Stimulated activated CD4-positive, alpha-beta T cell treated with anti-CD3 and anti-CD28 coated beads, Interleukin-12 subunit alpha, Interleukin-12 subunit beta, amount 100 ng/mL, for 48 hours (primary cell): ENCODE results near the gene LCT.
A peak's percentile ranks its signal among the peaks of the same experiment; 100 is the strongest.
"Not testable (repeated sequence)": the region's sequence is repeated elsewhere in the genome, so short reads cannot be mapped to it uniquely, and the experiment has no call there.

ENCODE experiments used
- DNase-seq, 3 donors: peaks; one replicate each; pipeline ENCODE4 v3.0.0-alpha.2; 2020; ENCODE audit warnings: low read depth in 2 of 3, low spot score in 1 of 3

The LCT gene

DNA sequence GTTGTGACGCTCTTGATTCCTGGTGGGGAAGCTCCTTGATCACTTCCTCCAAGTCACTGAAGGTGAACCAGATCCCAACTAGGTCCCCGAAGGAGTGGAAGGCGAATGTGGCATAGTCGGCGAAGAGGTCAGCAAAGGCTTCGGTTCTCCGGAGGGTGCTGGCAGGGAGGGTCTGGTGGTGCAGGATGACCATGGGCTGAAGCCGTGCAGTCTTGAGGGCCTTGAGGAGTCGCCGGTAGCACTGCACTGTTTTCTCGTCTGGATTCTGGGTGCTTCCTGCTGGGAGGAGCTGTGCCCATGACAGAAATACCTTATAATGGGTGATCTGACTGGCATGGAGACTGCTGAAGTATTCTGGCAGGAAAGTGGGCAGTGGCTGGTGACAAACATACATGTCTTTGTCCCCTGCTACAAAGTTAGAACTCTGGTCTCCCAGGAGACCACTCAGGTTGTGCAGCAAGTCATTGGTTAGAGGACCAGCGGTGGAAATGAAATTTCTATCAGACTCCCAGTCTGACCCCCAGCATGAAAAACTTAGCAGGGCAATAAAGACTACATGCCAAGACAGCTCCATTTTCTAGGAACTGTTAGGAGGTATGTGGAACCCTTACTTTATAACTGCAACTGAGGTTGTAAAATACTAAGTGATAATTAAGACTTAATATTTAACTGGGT, at the start of gene LCT:
TSS of gene LCT (minus strand) at position 589 of the 675 bp plus-strand sequence. CDS start at position 574, 15 bp downstream.
- DNase-seq: no peak

DNA sequence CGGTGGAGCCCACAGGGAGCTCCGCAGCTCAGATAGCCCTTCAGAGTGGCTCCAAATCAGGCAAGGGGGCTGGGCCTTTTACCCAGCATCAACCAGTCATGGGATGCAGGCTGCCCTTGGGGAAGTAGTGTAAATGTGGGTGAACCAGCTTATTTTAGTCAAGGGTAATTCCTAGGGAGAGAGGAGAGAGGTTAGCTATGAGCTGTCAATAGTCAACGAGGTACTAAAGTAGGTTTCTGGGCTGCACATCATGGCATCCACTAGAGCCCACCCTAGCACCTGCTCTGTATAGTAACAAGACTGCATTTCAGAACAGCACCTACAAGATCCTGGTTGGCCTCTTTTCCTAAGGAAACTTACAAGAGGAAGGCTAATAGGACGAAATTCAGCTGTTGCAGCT, 48.7 kb upstream of the LCT start:
- DNase-seq: no peak

DNA sequence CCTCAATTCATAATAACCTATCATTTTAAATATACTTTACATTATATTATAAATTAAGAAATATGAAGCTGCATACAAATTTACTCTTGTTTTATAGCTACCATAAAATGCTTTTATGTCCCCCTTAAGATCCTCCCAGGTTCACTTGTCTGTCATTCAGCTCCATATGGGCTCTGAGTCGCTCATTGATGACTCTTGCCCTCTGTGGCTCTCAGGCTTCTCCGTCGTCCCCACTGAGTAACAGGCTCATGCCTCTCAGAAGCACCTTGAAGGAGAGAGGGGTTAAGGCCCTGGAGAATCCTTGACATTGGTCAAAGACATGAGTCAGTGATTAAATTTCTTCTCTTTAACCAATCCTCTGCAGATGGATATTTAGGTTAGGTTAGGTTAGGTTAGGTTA, 45.4 kb upstream of the LCT start:
- no peak for DNase-seq

DNA sequence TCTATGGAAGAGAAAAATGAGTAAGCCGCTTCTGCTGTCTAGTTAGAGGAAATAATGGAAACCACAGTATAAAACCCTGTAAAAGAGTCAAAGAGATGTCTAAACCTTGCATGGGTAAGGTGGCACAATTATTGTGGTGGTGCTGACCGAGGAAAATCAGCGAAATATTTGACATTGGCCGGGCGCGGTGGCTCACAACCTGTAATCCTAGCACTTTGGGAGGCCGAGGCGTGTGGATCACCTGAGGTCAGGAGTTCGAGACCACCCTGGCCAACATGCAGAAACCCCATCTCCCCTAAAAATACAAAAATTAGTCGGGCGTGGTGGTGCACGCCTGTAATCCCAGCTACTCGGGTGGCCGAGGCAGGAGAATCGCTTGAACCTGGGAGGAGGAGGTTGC, 39.8 kb upstream of the LCT start:
- DNase-seq: not testable (repeated sequence)

GRCh38 chr2:135876066-135876711, 39.2 kb upstream of the LCT start, which contains the start of gene MCM6:
MCM6 (minus strand) TSS chr2:135876443; CDS start chr2:135876365, 78 bp downstream.
- peak; percentile 99 for DNase-seq

- DNase-seq: peak; percentile 55 to 72 (median 68)
Observed at GRCh38 chr2:135875491-135876065, 38.6 kb upstream of the LCT start.

DNA sequence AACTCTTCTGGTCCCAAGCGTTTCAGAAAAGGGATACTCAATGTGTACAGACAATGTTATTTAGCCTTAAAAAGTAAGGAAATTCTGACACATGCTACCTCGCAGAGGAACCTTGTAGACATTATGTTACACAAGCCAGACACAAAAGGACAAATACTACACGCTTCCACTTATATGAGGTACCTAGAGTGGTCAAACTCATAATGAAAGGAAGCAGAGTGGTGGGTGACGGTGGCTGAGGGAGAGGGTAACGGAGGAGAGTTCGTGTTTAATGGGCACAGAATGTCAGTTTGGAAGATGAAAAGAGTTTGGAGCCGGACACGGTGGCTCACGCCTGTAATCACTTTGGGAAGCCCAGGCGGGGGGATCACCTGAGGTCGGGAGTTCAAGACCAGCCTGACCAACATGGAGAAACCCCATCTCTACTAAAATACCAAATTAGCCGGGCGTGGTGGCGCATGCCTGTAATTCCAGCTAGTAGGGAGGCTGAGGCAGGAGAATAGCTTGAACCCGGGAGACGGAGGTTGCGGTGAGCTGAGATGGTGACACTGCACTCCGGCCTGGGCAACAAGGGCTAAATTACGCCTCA, 37.9 kb upstream of the LCT start:
- no peak for DNase-seq

DNA sequence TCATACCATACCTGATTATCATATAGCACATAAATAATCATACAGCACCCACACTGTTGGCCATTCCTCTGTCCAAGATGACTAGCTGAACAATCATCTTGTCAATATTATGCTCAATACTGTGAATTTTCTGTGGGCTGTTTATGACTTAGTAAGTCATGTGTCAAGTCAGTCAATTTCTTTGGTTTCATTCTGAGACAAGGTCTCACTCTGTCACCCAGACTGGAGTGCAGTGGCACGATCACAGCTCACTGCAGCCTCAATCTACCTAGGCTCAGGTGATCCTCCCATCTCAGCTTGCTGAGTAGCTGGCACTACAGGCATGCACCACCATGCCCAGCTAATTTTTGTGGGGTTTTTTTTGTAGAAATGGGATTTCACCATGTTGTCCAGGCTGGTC, 33.6 kb upstream of the LCT start:
- DNase-seq: no peak

- DNase-seq: no peak
Observed at GRCh38 chr2:135863233-135863632, 26.2 kb upstream of the LCT start.

- DNase-seq: no peak
Observed at GRCh38 chr2:135862718-135863117, 25.7 kb upstream of the LCT start.

- no peak for DNase-seq
Observed at GRCh38 chr2:135853401-135853800, 16.4 kb upstream of the LCT start.

- no peak for DNase-seq
Observed at GRCh38 chr2:135851858-135852257, 14.9 kb upstream of the LCT start.

DNA sequence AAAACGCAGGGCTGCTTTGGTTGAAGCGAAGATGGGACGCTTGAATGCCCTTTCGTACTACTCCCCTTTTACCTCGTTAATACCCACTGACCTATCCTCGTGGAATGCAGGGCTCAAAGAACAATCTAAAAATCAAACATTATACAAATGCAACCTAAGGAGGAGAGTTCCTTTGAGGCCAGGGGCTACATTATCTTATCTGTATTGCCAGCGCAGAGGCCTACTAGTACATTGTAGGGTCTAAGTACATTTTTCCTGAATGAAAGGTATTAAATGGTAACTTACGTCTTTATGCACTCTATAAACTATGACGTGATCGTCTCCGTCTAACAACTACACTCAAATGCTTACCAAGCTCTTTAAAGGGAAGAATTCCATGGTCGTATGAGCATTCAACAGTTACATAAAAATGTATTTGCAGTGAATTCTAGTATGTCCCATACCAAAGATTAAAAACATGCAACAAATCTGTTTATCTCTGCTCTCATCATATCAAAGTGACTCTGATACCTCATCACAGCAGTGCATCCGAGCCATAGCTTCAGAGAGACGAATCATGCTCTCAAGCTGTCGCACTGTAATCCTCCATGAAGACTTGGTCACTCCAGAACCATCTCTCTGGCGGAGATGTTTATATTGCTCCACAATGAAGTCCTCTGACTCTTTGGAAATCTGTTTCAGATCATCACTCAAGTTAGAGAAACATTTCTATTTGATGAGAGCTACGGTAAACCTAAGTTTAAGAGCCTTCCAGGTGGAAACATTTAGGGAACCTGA, 14.1 kb upstream of the LCT start:
- DNase-seq: no peak

DNA sequence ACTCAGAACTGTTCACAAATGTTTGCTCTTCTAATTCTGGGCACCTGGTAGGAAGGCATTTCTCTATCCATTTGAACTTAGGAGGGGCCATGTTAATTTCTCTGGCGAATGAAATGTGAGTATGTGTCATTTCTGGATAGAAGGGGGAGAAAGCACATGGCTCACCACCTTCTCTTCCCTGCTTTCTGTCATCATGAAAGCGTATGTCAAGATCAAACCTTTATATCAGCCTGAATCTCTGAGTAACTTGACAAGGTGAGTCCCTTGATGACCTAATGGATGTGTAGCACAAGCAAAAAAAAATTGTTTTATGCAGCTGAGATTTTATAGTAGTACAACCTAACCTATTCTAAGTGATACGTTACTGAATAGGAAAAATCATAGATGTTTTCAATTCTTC, 12.1 kb upstream of the LCT start:
- DNase-seq: no peak

GRCh38 chr2:135845997-135846396, 9.0 kb upstream of the LCT start:
- no peak for DNase-seq

DNA sequence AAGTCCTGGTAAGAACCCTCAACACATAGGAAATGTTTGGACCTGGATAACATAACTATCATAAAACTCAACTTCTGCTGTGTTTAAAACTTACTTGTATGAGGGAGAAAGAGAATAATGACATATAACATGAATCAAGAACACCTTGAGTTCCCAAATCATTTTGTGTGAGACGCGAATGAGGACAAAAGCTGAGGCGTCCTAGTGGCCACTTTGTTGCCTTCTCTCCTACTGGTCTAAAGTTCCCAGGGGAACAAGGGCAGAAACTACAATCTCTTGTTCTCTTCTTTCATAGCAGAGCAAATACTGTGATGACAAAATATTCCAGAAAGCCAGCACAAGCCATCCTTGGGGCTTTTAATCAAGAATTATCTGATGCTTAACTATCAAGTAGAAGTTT, 8.3 kb upstream of the LCT start:
- no peak for DNase-seq

DNA sequence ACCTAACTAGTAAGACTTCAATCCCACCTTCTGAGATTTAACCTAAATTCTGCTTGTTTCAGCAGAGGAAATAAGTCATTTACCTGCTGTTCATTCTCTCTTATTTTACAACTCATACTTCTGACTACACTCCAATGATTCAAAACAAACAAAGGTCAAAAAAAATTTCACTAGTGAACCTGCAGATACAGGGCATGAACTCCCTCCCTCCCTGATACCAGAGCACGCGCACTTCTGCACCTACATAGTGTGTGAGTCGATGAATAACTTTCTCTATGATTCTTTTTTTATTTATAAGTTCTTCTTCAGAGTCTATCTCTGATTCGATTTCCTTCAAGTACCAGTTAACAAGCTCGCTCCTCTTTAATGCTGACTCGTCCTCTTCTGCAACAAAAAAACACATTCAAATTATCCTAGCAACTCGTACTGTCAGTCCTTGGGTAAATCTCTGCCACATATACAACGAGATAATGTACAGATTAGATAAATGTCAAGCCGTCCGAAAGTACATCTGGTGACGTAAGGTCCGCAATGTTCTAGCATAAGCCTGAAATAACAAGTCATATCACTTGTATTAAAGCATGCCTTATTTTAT, 7.4 kb upstream of the LCT start:
- DNase-seq: no peak

GRCh38 chr2:135843671-135844070, 6.7 kb upstream of the LCT start:
- DNase-seq: no peak

DNA sequence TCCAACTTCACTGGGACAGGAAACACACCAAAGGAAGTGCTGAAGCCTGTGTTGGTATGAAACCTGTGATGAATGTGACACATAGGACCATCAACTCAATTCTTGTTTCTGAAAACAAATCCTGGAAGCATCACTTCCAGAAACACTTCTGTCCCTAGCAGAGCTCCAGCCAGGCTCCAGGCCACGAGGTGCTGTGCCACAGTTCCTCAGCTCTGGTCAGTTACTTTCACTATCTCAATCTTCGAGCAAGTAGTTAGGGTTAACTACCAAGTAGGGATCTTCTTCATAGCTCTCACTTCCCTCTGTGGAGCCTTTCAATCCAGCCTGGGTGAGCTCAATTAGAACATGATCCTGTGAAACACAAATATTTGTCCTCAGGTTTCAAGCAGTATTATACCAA, 3.6 kb upstream of the LCT start:
- DNase-seq: no peak

DNA sequence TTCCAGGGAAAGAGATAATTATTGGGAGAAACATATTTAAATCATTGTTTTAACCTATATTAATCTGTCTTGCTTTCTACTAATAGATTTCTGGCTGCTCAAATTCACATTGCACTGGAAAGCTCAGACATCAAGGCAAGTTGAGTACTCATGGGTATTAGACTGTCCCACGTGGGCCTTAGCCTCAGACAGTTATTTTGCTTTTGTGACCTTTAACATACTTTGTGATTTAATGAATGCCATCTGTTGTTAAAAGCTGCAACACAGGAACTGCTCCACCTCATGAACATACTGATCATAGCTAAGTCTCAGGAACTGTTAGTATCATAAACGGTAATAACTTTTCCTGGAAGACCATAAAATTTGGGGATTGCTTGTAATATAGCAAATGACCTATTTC, 2.7 kb upstream of the LCT start:
- DNase-seq: no peak

DNA sequence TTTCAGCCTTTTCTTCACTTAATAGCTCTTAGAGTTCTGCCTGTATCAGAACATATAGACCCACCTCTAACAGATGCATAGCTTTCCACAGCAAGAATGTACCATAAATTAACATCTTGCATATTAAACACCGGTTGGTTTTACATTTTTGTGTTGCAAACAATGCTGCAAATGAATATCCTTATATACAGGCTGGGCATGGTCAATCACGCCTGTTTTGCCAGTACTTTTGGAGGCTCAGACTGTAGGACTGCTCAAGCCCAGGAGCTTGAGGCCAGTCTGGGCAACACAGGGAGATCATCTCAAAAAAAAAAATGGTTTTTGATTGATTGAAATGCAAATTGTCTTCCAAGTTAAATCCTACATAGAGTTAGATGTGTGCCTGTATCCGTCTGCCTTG, 1.5 kb upstream of the LCT start:
- no peak for DNase-seq
